Neural cell (in vitro differentiated cells): Measurements from ENCODE around the gene AMIGO1. TPM values are rescaled to one million over a fixed set of nuclear protein-coding genes. Genes with fewer than 3 reads are reported as not detected.

Experiments used
- H2AFZ ChIP-seq: fragments of 200-600, 300-800 bp; sonication (generic), shearing (Covaris generic); 2 replicates; pipeline ENCODE4 v1.6.0; 2014; ENCODE audit warnings: low read depth, mild to moderate bottlenecking, antibody characterized with exemption, low read length, moderate library complexity
- H3F3A ChIP-seq: fragments of 200-600 bp; shearing (Covaris generic); 2 replicates; pipeline ENCODE4 v1.6.1; 2016; ENCODE audit warnings: mild to moderate bottlenecking, moderate library complexity, mixed read lengths, antibody characterized with exemption, low read length; ENCODE audit not compliant: insufficient read depth, poor library complexity, severe bottlenecking
- H3K27ac ChIP-seq: fragments of 200-600, 300-800 bp; sonication (generic), shearing (Covaris generic); 2 replicates; pipeline ENCODE4 v1.5.1; 2014; ENCODE audit warnings: mild to moderate bottlenecking, low read length, moderate library complexity
- H3K27me3 ChIP-seq: fragments of 300-800, 200-600 bp; sonication (generic), shearing (Covaris generic); 2 replicates; pipeline ENCODE4 v1.6.0; 2014; ENCODE audit warnings: mild to moderate bottlenecking, low read depth, low read length, moderate library complexity; ENCODE audit not compliant: insufficient read depth
- H3K36me3 ChIP-seq: fragments of 300-800, 200-600 bp; sonication (generic), shearing (Covaris generic); 2 replicates; pipeline ENCODE4 v1.5.1; 2014; ENCODE audit warnings: mild to moderate bottlenecking, antibody characterized with exemption, low read length, moderate library complexity; ENCODE audit not compliant: insufficient read depth
- H3K4me2 ChIP-seq: fragments of 300-800, 200-600 bp; sonication (generic), shearing (Covaris generic); 2 replicates; pipeline ENCODE4 v1.6.0; 2014; ENCODE audit warnings: mild to moderate bottlenecking, low read length
- H3K4me3 ChIP-seq: fragments of 300-800, 200-600 bp; sonication (generic), shearing (Covaris generic); 2 replicates; pipeline ENCODE4 v1.5.1; 2014; ENCODE audit warnings: mild to moderate bottlenecking, low read length, moderate library complexity
- H3K79me2 ChIP-seq: fragments of 200-600 bp; shearing (Covaris generic); replicated peaks from 2 replicates; pipeline ENCODE4 v1.6.0; 2014; ENCODE audit warnings: mild to moderate bottlenecking, low read length, moderate library complexity; ENCODE audit not compliant: insufficient read depth
- H3K9ac ChIP-seq: fragments of 300-800, 200-600 bp; sonication (generic), shearing (Covaris generic); 2 replicates; pipeline ENCODE4 v1.6.1; 2016; ENCODE audit warnings: mild to moderate bottlenecking, low read length, mixed read lengths
- H3K9me2 ChIP-seq: fragments of 200-600 bp; shearing (Covaris generic); 2 replicates; pipeline ENCODE4 v1.6.1; 2016; ENCODE audit warnings: mild to moderate bottlenecking, low read length, mixed read lengths; ENCODE audit not compliant: insufficient read depth
- H3K9me3 ChIP-seq: fragments of 200-600, 300-800 bp; sonication (generic), shearing (Covaris generic); 2 replicates; pipeline ENCODE4 v1.6.1; 2016; ENCODE audit warnings: mild to moderate bottlenecking, mixed run types, low read length, moderate library complexity, mixed read lengths
- H4K20me1 ChIP-seq: fragments of 200-600 bp; shearing (Covaris generic); 2 replicates; pipeline ENCODE4 v1.6.1; 2016; ENCODE audit warnings: mild to moderate bottlenecking, mixed run types; ENCODE audit not compliant: insufficient read depth
- EP300 ChIP-seq: fragments of 450-650 bp; conservative IDR thresholded peaks from 2 replicates; pipeline ENCODE4 v1.6.1; 2014; ENCODE audit warnings: antibody characterized with exemption, mild to moderate bottlenecking, moderate library complexity; ENCODE audit not compliant: poor library complexity, severe bottlenecking
- EZH2 ChIP-seq: fragments of 200-600, 300-800 bp; shearing (Covaris generic), sonication (generic); IDR thresholded peaks from 2 replicates; pipeline ENCODE4 v1.6.1; 2014; ENCODE audit warnings: antibody characterized with exemption, low read length, borderline replicate concordance, mild to moderate bottlenecking; ENCODE audit not compliant: insufficient read depth, poor library complexity, severe bottlenecking
- MXI1 ChIP-seq: fragments of 450-650 bp; conservative IDR thresholded peaks from 2 replicates; pipeline ENCODE4 v1.6.1; 2014; ENCODE audit warnings: antibody characterized with exemption, mild to moderate bottlenecking; ENCODE audit not compliant: poor library complexity, severe bottlenecking
- POLR2AphosphoS5 ChIP-seq: IDR thresholded peaks from 2 replicates; pipeline ENCODE4 v1.6.1; 2012
- RAD21 ChIP-seq: fragments of 450-650 bp; conservative IDR thresholded peaks from 2 replicates; pipeline ENCODE4 v1.6.1; 2014; ENCODE audit warnings: antibody characterized with exemption, mild to moderate bottlenecking, moderate library complexity
- SMC3 ChIP-seq: fragments of 450-650 bp; conservative IDR thresholded peaks from 2 replicates; pipeline ENCODE4 v1.6.1; 2014; ENCODE audit warnings: antibody characterized with exemption, mild to moderate bottlenecking, moderate library complexity; ENCODE audit not compliant: poor library complexity
- TAF1 ChIP-seq: IDR thresholded peaks from 2 replicates; pipeline ENCODE4 v1.6.1; 2012; ENCODE audit warnings: low read depth
- polyA plus RNA-seq: library from polyadenylated mRNA; depleted of rRNA; stranded (reverse); fragments of >200 nt; gene quantifications from 2 replicates; pipeline ENCODE4 v1.2.3, GENCODE V29; 2014
- TF ChIP-seq, protein P1 (sequence below): fragments of 450-650 bp; IDR thresholded peaks from 2 replicates; pipeline ENCODE4 v1.5.1; 2014; ENCODE audit warnings: antibody characterized with exemption, mild to moderate bottlenecking, moderate library complexity; ENCODE audit not compliant: poor library complexity, severe bottlenecking
- TF ChIP-seq, protein P2 (sequence below): IDR thresholded peaks from 2 replicates; pipeline ENCODE4 v1.6.1; 2012; ENCODE audit warnings: borderline replicate concordance

AMIGO1 gene
- polyA plus RNA-seq, 1 donor from 2014 or later = 12.6 TPM

DNA sequence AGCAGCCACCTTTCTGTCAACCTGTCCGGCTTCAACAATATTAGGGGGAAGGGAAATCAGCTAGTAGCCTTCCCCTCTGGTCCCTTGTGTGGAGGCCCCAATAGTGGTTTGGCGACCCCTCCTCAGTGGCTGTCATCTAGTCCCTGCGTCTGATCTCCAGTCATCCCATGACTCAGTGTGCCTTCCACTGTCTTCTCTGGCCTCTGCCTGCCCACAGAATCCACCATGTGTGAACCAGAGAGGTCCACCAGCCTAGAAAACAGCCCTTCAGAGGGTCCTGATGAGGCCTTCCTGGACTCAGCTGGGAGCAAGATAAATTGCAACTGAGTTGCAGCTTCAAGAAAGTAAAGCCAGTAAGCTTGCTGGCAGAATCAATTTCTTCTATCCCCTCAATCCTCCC lies 29.6 kb downstream of the AMIGO1 start:
- TF ChIP-seq RAD21 (no peak), MXI1 (no peak), EP300 (no peak), TAF1 (no peak), SMC3 (no peak), POLR2AphosphoS5 (no peak), EZH2 (no peak)
- TF ChIP-seq, protein P1, sequence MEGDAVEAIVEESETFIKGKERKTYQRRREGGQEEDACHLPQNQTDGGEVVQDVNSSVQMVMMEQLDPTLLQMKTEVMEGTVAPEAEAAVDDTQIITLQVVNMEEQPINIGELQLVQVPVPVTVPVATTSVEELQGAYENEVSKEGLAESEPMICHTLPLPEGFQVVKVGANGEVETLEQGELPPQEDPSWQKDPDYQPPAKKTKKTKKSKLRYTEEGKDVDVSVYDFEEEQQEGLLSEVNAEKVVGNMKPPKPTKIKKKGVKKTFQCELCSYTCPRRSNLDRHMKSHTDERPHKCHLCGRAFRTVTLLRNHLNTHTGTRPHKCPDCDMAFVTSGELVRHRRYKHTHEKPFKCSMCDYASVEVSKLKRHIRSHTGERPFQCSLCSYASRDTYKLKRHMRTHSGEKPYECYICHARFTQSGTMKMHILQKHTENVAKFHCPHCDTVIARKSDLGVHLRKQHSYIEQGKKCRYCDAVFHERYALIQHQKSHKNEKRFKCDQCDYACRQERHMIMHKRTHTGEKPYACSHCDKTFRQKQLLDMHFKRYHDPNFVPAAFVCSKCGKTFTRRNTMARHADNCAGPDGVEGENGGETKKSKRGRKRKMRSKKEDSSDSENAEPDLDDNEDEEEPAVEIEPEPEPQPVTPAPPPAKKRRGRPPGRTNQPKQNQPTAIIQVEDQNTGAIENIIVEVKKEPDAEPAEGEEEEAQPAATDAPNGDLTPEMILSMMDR = no peak
- TF ChIP-seq, protein P2, sequence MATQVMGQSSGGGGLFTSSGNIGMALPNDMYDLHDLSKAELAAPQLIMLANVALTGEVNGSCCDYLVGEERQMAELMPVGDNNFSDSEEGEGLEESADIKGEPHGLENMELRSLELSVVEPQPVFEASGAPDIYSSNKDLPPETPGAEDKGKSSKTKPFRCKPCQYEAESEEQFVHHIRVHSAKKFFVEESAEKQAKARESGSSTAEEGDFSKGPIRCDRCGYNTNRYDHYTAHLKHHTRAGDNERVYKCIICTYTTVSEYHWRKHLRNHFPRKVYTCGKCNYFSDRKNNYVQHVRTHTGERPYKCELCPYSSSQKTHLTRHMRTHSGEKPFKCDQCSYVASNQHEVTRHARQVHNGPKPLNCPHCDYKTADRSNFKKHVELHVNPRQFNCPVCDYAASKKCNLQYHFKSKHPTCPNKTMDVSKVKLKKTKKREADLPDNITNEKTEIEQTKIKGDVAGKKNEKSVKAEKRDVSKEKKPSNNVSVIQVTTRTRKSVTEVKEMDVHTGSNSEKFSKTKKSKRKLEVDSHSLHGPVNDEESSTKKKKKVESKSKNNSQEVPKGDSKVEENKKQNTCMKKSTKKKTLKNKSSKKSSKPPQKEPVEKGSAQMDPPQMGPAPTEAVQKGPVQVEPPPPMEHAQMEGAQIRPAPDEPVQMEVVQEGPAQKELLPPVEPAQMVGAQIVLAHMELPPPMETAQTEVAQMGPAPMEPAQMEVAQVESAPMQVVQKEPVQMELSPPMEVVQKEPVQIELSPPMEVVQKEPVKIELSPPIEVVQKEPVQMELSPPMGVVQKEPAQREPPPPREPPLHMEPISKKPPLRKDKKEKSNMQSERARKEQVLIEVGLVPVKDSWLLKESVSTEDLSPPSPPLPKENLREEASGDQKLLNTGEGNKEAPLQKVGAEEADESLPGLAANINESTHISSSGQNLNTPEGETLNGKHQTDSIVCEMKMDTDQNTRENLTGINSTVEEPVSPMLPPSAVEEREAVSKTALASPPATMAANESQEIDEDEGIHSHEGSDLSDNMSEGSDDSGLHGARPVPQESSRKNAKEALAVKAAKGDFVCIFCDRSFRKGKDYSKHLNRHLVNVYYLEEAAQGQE = no peak
- H3K27me3 ChIP-seq = peaks cover 5% of the 10 kb centered on the region

DNA sequence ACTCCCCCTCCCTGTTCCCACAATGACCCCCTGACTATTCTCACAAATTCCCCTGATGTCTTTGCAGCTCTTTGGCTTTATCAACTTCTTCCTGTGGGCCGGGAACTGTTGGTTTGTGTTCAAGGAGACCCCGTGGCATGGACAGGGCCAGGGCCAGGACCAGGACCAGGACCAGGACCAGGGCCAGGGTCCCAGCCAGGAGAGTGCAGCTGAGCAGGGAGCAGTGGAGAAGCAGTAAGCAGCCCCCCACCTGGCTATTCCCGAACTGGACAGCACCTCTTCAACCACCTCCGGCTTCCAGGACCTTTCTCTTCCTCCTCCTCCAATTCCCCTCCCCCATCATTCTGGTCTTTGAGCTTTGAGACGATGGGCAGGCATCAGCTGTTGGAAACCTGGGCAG lies 30.2 kb downstream of the AMIGO1 start:
- Histone ChIP-seq H4K20me1 (no peaks in the 10 kb centered on the region), H3K9me3 (no peaks in the 10 kb centered on the region), H3K9me2 (no peaks in the 10 kb centered on the region), H2AFZ (no peak overlapping the region), H3K4me2 (no peak overlapping the region), H3K36me3 (no peaks in the 10 kb centered on the region), H3K27ac (no peak overlapping the region), H3K79me2 (peaks cover 2% of the 10 kb centered on the region), H3F3A (no peaks in the 10 kb centered on the region), H3K27me3 (peaks cover 5% of the 10 kb centered on the region), H3K4me3 (no peak overlapping the region), H3K9ac (no peak overlapping the region)
- TF ChIP-seq POLR2AphosphoS5 = no peak
- no peak for TF ChIP-seq MXI1
- no peak for TF ChIP-seq RAD21
- TF ChIP-seq TAF1 = no peak
- no peak for TF ChIP-seq EP300
- no peak for TF ChIP-seq SMC3
- TF ChIP-seq, protein P2 = no peak
- TF ChIP-seq EZH2 = no peak
- TF ChIP-seq, protein P1 = no peak

More for the DNA sequence above, 29.6 kb downstream of the AMIGO1 start:
- Histone ChIP-seq H3K4me3 (no peak overlapping the region), H2AFZ (no peak overlapping the region), H3K36me3 (no peaks in the 10 kb centered on the region), H3K4me2 (no peak overlapping the region), H3K27ac (no peak overlapping the region), H3K9ac (no peak overlapping the region), H3K79me2 (peaks cover 7% of the 10 kb centered on the region), H3F3A (no peaks in the 10 kb centered on the region), H3K9me2 (no peaks in the 10 kb centered on the region), H4K20me1 (no peaks in the 10 kb centered on the region), H3K9me3 (no peaks in the 10 kb centered on the region)
